Fibroblast of mammary gland (primary cell): ENCODE results near the gene FAM181B.

ENCODE experiments used
- DNase-seq: peaks from one replicate; pipeline ENCODE4 v3.0.0-alpha.2; 2010; ENCODE audit warnings: low read depth
- H3K4me3 ChIP-seq: 2 replicates; pipeline ENCODE4 v1.5.1; 2011; ENCODE audit warnings: low read depth, mild to moderate bottlenecking, low read length, moderate library complexity; ENCODE audit not compliant: control insufficient read depth
- CTCF ChIP-seq: conservative IDR thresholded peaks from 2 replicates; pipeline ENCODE4 v1.5.1; 2011; ENCODE audit warnings: low read depth, low read length, inconsistent platforms; ENCODE audit not compliant: control insufficient read depth, insufficient read depth

The FAM181B gene

GRCh38 chr11:82730286-82730685 lies 3.4 kb downstream of the FAM181B start:
- H3K4me3 ChIP-seq = no peak overlapping the region
- TF ChIP-seq CTCF = no peak
- DNase-seq = no peak

- TF ChIP-seq CTCF = no peak
- no peak overlapping the region for H3K4me3 ChIP-seq
- no peak for DNase-seq
Observed at GRCh38 chr11:82724026-82724425, 9.6 kb downstream of the FAM181B start.

- TF ChIP-seq CTCF = no peak
- H3K4me3 ChIP-seq = no peak overlapping the region
- DNase-seq = peak; percentile 31
Observed at GRCh38 chr11:82722231-82722630, 11.4 kb downstream of the FAM181B start.

- no peak overlapping the region for H3K4me3 ChIP-seq
- DNase-seq = no peak
- no peak for TF ChIP-seq CTCF
Observed at GRCh38 chr11:82720267-82721065, 13.2 kb downstream of the FAM181B start.

- no peak for TF ChIP-seq CTCF
- H3K4me3 ChIP-seq = no peak overlapping the region
- no peak for DNase-seq
Observed at GRCh38 chr11:82719361-82720105, 14.1 kb downstream of the FAM181B start.

GRCh38 chr11:82718821-82719220 lies 14.8 kb downstream of the FAM181B start:
- DNase-seq = no peak
- no peak for TF ChIP-seq CTCF
- no peak overlapping the region for H3K4me3 ChIP-seq
